Tibial nerve (tissue), 4 donors: Measurements from ENCODE around the gene PRKAG3. TPM values are rescaled to one million over a fixed set of nuclear protein-coding genes. Genes with fewer than 3 reads are reported as not detected.

Source experiments
- DNase-seq, 2 donors: peaks; one replicate each; pipeline ENCODE4 v3.0.0-alpha.2; 2019; ENCODE audit warnings: low spot score in 2 of 2
- H3K27ac ChIP-seq, 4 donors: fragments of 200-600 bp; sonication (generic) in 3 of 4; one replicate each; pipeline ENCODE4 v1.5.1; 2017 to 2019; ENCODE audit warnings: mild to moderate bottlenecking in 1 of 4
- H3K27me3 ChIP-seq, 2 donors: fragments of 200-600 bp; sonication (generic) in 1 of 2; one replicate each; pipeline versions ENCODE4 v1.5.1 to v1.6.0; 2017 to 2019
- H3K36me3 ChIP-seq, 3 donors: fragments of 200-600 bp; sonication (generic); one replicate each; pipeline ENCODE4 v1.5.1; 2018 to 2019
- H3K4me1 ChIP-seq, 4 donors: fragments of 200-600 bp; sonication (generic) in 3 of 4; one replicate each; pipeline ENCODE4 v1.5.1; 2017 to 2019
- H3K4me3 ChIP-seq, 4 donors: fragments of 200-600 bp; sonication (generic) in 3 of 4; one replicate each; pipeline ENCODE4 v1.5.1; 2017 to 2019; ENCODE audit warnings: mild to moderate bottlenecking in 1 of 4, moderate library complexity in 1 of 4
- H3K9me3 ChIP-seq, 4 donors: fragments of 200-600 bp; sonication (generic) in 3 of 4; one replicate each; pipeline ENCODE4 v1.5.1; 2017 to 2019
- EP300 ChIP-seq, 2 donors: sonication (generic); formaldehyde crosslinking; IDR thresholded peaks; one replicate each; pipeline ENCODE4 v1.6.1; 2017; ENCODE audit warnings: antibody characterized with exemption in 2 of 2, mild to moderate bottlenecking in 1 of 2
- POLR2A ChIP-seq, 2 donors: fragments of 450-650 bp; IDR thresholded peaks; one replicate each; pipeline ENCODE4 v1.6.1; 2017; ENCODE audit warnings: antibody characterized with exemption in 2 of 2, mild to moderate bottlenecking in 2 of 2, moderate library complexity in 2 of 2
- WGBS, 2 donors: methylation state at CpG; one replicate each; pipeline ENCODE4 v1.1.5; 2018; 5-methylcytosine and 5-hydroxymethylcytosine counted together
- total RNA-seq, 4 donors: library from RNA; depleted of rRNA; stranded (reverse); fragments of >200 nt; gene quantifications; one replicate each; pipeline ENCODE4 v1.1.0, GENCODE V29; 2016
- TF ChIP-seq, protein P1 (sequence below), 5 experiments: fragments of 200-600 bp in 3 of 5; fragments of 450-650 bp in 2 of 5; sonication (generic) in 3 of 5; IDR thresholded peaks; one replicate each; pipeline ENCODE4 v1.5.1; 2016 to 2019; ENCODE audit warnings: antibody characterized with exemption in 5 of 5, mild to moderate bottlenecking in 3 of 5, moderate library complexity in 2 of 5

PRKAG3 gene
- total RNA-seq, 4 donors from 2014 or later = not detected

GRCh38 chr2:218856896-218857243, 25.3 kb upstream of the PRKAG3 start:
- H3K27ac ChIP-seq = no peak overlapping the region
- 91 to 100% methylated on average over 1 of the region's 1 CpG for WGBS, 2 donors
- no peak for DNase-seq
- peaks cover 0 to 43% of the 10 kb centered on the region in 2 donors for H3K27me3 ChIP-seq
- no peak for TF ChIP-seq POLR2A (IDR thresholded peaks at IDR 0.05)
- TF ChIP-seq, protein P1, sequence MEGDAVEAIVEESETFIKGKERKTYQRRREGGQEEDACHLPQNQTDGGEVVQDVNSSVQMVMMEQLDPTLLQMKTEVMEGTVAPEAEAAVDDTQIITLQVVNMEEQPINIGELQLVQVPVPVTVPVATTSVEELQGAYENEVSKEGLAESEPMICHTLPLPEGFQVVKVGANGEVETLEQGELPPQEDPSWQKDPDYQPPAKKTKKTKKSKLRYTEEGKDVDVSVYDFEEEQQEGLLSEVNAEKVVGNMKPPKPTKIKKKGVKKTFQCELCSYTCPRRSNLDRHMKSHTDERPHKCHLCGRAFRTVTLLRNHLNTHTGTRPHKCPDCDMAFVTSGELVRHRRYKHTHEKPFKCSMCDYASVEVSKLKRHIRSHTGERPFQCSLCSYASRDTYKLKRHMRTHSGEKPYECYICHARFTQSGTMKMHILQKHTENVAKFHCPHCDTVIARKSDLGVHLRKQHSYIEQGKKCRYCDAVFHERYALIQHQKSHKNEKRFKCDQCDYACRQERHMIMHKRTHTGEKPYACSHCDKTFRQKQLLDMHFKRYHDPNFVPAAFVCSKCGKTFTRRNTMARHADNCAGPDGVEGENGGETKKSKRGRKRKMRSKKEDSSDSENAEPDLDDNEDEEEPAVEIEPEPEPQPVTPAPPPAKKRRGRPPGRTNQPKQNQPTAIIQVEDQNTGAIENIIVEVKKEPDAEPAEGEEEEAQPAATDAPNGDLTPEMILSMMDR (IDR thresholded peaks at IDR 0.05) = no peak
- no peak for TF ChIP-seq EP300 (IDR thresholded peaks at IDR 0.05)
- no peaks in the 10 kb centered on the region for H3K36me3 ChIP-seq
- H3K9me3 ChIP-seq = no peaks in the 10 kb centered on the region
- peaks cover 0 to 67% (median 7%) of the 10 kb centered on the region in 4 donors for H3K4me1 ChIP-seq
- no peak overlapping the region for H3K4me3 ChIP-seq

DNA sequence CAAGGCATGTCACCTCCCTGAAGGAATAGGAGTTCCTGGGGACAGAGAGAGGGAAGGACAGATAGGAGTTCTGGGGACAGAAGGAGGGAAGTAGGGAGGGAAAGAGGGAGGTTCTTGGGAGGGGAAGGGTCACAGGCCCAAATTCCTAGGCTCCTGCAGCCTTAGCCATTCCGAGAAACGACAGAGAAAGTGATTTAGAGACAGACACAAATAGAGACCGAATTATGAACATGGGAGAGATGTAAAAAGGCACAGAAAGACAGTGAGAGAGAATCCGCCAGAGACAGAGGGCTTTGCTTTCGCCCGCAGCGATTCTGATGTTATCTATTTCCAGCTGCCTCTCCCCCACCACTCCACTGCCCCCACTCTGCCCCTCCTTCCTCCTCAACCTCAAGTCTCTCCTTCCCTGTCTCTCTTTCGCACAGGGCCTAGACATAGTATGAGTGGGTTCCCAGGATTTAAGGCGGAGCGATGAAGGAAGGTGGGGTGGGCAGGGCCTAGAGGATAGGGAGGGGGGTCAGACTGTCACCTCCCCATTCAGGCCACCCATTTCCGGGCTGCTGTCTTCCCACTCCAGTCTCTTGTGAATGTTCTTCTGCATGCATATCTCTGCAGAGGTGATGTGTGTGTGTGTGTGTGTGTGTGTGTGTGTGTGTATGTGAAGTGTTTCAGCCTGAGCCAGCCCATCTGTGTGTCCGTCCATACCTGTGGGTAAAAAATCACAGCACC, 24.7 kb upstream of the PRKAG3 start:
- Histone ChIP-seq H3K27ac (peak overlapping the region in 1 of 4 donors; percentile 42), H3K4me3 (no peak overlapping the region)
- TF ChIP-seq EP300 (IDR thresholded peaks at IDR 0.05) (no peak), POLR2A (IDR thresholded peaks at IDR 0.05) (no peak)
- TF ChIP-seq, protein P1 (IDR thresholded peaks at IDR 0.05) = no peak

DNA sequence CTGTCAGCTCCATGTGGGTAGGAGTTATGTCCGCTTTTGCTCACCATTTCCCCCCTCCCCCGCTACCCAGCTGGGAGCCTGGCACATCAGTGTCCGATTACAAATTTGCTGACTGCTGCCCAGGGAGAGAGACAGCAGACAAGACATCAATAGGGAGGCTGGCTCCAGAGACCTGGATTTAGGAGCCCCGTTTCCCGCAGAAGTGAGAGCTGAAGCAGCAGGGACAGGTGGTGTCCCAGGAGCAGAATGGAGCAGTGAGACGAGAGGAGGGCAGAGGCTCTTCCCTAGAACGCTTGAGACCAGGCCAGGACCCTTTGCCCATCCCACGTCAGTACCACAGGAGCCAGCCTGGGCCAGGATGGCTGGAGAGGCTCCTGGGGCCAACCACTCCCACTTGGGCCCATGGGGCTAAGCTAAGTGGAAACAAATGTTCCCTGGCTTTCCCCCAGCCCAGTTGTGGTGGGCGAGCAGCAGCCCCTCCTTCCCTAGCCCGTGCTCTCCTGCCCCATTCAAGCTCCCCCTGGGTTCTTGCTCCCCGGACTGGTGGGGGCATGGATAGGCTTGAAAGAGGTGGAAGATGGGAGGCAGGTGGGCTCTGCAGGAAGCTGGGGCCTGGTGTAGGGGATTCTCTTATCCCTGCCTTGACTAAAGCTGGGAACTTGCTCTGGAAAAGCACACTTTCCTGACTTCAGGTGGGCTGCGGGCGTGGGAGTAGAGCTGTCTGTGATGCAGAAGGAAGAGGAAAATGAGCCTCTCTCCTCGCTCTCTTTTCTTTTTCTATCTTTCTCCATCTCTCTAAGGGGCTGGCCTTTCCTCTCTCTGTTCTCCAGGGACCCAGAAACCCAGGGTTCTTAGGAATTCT, 23.9 kb upstream of the PRKAG3 start:
- peaks cover 0 to 48% of the 10 kb centered on the region in 2 donors for H3K27me3 ChIP-seq
- H3K9me3 ChIP-seq = no peaks in the 10 kb centered on the region
- H3K36me3 ChIP-seq = no peaks in the 10 kb centered on the region
- TF ChIP-seq POLR2A (IDR thresholded peaks at IDR 0.05) (no peak), EP300 (IDR thresholded peaks at IDR 0.05) (no peak)
- TF ChIP-seq, protein P1 (IDR thresholded peaks at IDR 0.05) = no peak
- no peak for DNase-seq
- no peak overlapping the region for H3K27ac ChIP-seq
- 56 to 73% methylated on average over 14 of the region's 14 CpGs for WGBS, 2 donors
- H3K4me1 ChIP-seq = peaks cover 0 to 55% (median 7%) of the 10 kb centered on the region in 4 donors
- no peak overlapping the region for H3K4me3 ChIP-seq

More for the DNA sequence above, 24.7 kb upstream of the PRKAG3 start:
- WGBS, 2 donors = 53 to 55% methylated on average over 12 of the region's 12 CpGs
- no peaks in the 10 kb centered on the region for H3K36me3 ChIP-seq
- H3K9me3 ChIP-seq = no peaks in the 10 kb centered on the region
- H3K27me3 ChIP-seq = peaks cover 0 to 43% of the 10 kb centered on the region in 2 donors
- no peak for DNase-seq
- H3K4me1 ChIP-seq = peaks cover 0 to 62% (median 7%) of the 10 kb centered on the region in 4 donors

DNA sequence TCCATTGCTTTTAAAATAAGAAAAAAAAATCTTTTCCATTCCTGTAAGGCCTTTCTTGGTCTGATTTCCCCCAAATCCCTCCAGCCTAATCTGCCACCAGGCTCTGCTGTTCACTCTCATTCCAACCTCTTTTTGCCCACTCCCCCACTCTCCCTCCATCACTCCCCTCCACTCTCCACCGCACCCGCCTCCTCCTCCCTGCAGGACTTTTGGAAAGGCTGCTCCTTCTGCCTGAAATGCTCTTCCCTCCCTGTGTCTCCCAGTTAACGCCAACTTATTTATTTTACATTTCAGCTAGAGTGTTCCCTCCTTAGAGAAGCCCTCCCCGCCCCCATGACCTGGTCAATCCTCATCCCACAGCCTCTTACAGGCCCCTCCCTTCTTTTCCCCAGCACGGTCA, 23.3 kb upstream of the PRKAG3 start:
- DNase-seq = no peak
- TF ChIP-seq POLR2A (IDR thresholded peaks at IDR 0.05) = no peak
- TF ChIP-seq EP300 (IDR thresholded peaks at IDR 0.05) = no peak
- TF ChIP-seq, protein P1 (IDR thresholded peaks at IDR 0.05) = no peak
- Histone ChIP-seq H3K27ac (no peak overlapping the region), H3K36me3 (no peaks in the 10 kb centered on the region), H3K4me3 (no peak overlapping the region), H3K4me1 (peaks cover 0 to 48% (median 3%) of the 10 kb centered on the region in 4 donors), H3K27me3 (peaks cover 0 to 48% of the 10 kb centered on the region in 2 donors), H3K9me3 (no peaks in the 10 kb centered on the region)
- WGBS, 2 donors = 56 to 58% methylated on average over 5 of the region's 5 CpGs

- H3K27me3 ChIP-seq = peaks cover 0 to 51% of the 10 kb centered on the region in 2 donors
- DNase-seq = no peak
Measured at GRCh38 chr2:218853766-218854165, 22.2 kb upstream of the PRKAG3 start.

More at GRCh38 chr2:218853766-218854165, 22.2 kb upstream of the PRKAG3 start:
- Histone ChIP-seq H3K9me3 (no peaks in the 10 kb centered on the region), H3K4me3 (no peak overlapping the region), H3K4me1 (peaks cover 0 to 39% (median under 1%) of the 10 kb centered on the region in 4 donors), H3K36me3 (no peaks in the 10 kb centered on the region), H3K27ac (no peak overlapping the region)
- TF ChIP-seq POLR2A (IDR thresholded peaks at IDR 0.05) (no peak), EP300 (IDR thresholded peaks at IDR 0.05) (no peak)
- TF ChIP-seq, protein P1 (IDR thresholded peaks at IDR 0.05) = no peak
- 72 to 78% methylated on average over 5 of the region's 5 CpGs for WGBS, 2 donors
